SKM-1 (cell line): Measurements from ENCODE around the gene SUGT1.
"Not testable (repeated sequence)": the region's sequence is repeated elsewhere in the genome, so short reads cannot be mapped to it uniquely, and the experiment has no call there.

ENCODE experiments used
- DNase-seq: peaks from one replicate; lab custom pipeline; 2025; ENCODE audit not compliant: unreplicated experiment; lab: John Stamatoyannopoulos, UW

Gene SUGT1

DNA sequence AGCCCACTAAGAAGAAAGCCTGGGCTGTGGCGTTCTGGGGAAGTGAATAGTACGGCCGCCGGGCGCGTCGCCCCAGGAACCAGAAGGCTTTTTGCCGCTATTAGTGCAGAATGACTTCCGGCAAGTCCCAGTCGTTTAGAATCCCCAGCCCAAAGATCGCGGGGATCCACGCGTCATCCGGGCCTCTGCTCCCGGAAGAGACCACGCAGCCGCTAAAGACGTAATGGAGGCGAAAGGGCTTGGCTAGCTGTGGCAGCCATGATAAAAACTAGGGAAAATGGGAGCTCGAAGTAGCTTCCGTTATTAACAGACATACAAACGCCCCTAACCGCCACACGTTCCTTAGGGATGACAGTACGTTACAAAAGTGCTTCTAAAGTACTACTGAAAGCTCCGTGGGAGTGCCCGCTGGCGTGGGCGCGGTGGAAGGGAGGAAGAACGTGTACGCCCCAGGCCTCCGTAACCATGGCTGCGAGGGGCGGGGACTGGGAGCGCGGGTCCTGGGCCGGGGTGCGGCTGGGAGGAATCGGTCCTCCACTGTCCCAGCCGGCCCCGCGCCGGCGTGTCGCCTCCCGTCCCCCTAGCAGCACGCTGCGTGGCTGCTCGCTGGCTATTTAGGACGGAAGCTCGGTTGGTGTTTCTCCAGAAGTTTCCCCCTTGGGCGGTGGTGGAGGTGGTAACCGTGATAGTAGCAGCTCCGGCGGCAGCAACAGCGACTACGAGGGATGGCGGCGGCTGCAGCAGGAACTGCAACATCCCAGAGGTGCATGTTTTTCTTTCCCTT lies at the start of gene SUGT1:
SUGT1 (plus strand) TSS at position 641 of the 784 bp plus-strand sequence; CDS start at position 726, 85 bp downstream.
- peak; percentile 93 for DNase-seq

DNA sequence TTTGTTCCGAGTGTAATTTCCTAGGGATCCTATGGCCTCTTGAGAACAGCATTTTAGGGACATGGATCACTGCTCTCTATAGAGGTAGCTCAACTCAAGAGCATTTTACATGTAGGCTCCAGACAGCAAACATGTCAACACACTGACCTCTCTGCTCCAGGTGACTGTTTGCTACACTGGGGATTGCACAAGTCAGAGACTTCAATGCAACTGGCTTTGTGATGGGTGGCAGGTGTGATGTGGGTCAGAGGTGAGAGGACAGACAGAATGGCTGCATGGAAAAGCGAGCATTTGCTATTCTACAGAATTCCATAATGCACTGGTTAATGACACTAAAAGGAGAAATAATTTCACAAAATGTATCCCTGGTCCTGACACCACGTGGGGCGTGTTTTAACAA lies 49.3 kb upstream of the SUGT1 start:
- not testable (repeated sequence) for DNase-seq

- not testable (repeated sequence) for DNase-seq
These were observed 46.5 kb upstream of the SUGT1 start for GRCh38 chr13:52606126-52606525.

DNA sequence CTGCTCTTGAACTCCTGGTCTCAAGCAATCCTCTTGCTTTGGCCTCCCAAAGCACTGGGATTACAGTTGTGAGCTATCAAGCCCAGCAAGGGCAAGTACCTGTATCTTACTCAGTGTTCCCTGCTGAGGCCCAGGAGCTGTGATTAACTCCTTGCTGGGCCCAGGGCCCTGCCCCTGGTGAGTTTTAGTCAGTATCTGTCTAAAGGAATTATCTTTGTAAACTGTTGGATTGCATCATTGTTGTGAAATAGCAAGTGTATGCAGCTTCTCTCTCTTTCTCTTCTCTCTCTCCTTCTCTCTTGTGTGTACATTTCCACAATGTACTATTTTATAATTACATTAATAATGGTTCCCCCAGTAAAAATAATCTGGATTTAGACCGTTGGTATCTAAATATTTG lies 45.8 kb upstream of the SUGT1 start:
- not testable (repeated sequence) for DNase-seq

- DNase-seq, result not testable (repeated sequence)
These were observed 44.5 kb upstream of the SUGT1 start for GRCh38 chr13:52608184-52608583.

DNA sequence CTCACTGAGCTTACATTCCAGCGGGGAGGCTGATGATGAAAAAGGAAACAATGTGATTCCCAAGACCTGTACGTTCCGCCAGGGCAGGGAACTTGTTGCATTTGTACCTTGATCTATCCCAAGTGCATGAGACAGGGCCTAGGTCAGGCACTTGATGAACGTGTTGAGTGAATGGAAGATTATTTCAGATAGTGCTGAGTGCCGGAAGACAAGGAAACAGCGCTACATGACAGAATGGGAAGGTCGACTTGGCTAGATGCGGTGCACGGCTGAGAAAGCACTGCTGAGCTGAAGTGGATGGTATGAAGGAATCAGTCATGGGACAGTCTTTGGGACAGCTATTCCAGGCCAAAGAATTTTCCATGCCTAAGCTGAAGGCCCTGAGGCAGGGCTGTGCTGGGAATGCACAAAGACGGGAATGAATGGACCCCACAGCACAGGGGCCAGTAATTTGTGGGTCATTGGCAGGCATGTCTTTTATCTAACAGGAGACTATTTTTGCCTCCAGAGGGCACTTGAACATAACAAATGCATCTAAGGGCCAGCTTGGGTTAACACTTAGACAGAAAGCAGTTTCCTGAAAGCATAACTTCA lies 43.5 kb upstream of the SUGT1 start:
- not testable (repeated sequence) for DNase-seq

GRCh38 chr13:52610158-52610557 lies 42.5 kb upstream of the SUGT1 start:
- DNase-seq, result not testable (repeated sequence)

DNA sequence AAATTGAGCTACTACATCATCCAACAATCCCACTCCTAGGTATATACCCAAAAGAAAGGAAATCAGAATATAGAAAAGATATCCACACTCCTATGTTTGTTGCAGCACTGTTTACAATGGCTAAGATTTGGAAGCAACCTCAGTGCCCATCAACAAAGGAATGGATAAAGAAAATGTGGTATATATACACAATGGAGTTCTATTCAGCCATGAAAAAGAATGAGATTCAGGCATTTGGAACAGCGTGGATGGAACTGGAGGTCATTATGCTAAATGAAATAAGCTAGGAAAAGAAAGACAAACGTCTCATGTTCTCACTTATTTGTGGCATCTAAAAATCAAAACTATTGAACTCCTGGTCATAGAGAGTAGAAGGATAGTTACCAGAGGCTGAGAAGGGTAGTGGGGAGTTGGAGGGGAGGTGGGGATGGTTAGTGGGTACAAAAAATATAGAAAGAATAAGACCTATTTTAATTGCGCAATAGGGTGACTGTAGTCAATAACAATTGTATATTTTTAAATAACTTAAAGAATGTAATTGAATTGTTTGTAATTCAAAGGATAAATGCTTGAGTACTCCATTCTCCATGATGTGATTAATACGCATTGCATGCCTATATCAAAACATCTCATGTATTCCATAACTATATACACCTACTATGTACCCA lies 37.4 kb upstream of the SUGT1 start:
- no peak for DNase-seq

DNA sequence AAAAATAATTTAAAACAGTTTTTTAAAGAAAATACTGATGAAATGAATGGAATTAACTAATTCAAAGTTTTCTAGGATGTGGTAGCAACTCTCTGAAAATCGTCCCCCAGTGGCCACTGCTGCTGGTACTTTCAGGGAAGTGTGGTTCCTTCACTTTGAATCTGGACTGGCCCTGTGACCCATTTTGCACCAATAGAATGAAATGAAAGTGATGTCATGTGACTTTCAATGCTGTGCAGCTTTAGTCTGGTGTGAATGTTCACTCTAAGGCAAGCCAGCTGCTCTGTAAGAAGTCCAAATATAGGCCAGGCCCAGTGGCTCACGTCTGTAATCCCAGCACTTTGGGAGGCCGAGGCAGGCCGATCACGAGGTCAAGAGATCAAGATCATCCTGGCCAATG lies 36.8 kb upstream of the SUGT1 start:
- DNase-seq, result no peak

DNA sequence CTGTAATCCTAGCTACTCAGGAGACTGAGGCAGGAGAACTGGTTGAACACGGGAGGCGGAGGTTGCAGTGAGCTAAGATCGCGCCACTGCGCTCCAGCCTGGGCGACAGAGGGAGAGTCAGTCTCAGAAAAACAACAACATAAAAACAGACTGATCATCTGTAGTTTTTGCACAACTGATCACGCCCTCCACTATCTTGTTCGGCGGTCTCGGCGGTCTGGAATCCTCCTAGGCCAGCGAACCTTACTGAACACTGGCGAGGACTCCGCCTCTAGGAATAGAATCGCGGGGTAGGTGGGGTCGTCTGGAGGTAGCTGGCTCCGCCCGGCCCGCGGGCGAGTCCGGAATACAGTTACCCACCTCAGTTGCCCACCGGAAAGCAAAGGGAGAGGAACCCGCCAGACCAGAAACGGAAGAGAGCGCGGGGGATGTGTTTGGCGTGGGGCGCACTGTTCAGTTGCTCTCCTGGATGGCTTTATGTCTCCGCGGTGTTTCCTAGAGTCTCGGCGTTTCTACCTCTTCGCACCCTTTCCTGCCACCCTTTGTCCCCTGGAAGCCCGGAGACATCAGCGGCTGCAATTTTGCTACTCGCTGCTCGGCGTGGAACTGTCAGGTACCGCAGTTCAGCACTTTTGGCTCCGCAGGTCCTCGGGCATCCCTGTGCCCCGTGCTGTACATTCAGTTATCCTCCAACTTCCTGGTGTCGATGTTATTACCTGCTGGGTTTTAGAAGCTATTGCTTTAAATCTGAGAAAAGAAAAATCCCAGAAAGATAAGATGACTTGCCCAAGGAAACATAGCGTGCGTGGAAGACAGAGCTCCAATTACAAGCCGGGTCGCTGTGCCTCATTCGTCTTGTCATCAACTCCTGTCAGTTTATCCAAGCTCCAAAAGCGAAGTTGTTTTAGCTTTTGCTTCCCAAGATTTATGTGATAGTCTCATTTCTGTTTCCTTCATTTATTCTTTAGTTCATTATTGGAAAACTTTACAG lies 35.3 kb upstream of the SUGT1 start:
- DNase-seq, result peak; percentile 87

GRCh38 chr13:52631083-52631690 lies 21.4 kb upstream of the SUGT1 start:
- DNase-seq, result not testable (repeated sequence)

DNA sequence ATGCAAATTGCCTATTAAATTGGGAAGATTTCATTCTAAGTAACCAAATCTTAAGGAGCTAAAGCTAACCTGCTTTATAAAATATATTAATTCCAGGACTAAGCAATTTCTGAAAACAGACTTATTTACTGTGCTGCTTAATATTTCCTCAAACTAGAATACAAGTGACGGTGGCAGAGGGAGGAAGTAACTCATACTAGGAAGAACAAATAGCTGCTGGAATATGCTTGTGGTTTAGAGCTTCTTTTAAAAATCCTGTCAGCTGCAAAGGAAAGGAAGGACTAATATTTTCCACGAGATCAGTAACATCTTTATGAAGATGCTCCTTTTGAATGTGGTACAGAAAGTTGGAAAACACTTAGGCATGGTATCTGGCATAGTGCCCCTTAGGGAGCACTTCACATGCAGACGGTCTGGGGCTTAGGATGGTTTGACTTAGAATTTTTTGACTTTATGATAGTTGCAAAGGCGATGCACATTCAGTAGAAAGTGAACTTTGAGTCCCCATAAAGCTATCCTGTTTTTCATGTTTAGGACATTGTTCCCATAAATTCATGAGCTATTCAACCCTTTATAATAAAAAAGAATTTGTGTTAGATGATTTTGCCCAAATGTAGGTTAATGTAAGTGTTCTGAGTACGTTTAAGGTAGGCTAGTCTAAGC lies 13.8 kb upstream of the SUGT1 start:
- no peak for DNase-seq

- no peak for DNase-seq
These were observed 10.5 kb upstream of the SUGT1 start, which contains the start of gene HNRNPA1L2 for GRCh38 chr13:52642131-52642530. Gene HNRNPA1L2, plus strand, starts transcription at chr13:52642431. Its CDS starts 62 bp downstream, at chr13:52642493.

DNA sequence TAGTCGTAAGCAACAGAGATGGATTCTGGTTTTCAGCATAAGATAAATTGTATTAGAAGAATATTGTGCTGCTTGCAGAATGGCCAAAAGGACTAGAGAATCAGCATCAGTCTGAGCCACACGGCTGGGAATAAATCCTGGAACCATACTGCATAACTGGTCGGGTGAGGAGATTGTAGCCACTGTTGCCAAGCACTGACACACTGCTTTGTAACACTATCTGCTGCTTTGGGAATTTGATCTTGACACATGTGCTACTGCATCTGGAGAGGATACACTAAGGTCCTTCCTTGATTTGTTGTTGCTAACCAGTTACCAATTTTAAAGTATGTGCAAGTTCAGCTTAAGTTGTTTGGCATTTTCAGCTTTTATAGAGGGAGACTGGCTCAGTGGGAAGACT lies 8.5 kb upstream of the SUGT1 start:
- DNase-seq, result no peak

DNA sequence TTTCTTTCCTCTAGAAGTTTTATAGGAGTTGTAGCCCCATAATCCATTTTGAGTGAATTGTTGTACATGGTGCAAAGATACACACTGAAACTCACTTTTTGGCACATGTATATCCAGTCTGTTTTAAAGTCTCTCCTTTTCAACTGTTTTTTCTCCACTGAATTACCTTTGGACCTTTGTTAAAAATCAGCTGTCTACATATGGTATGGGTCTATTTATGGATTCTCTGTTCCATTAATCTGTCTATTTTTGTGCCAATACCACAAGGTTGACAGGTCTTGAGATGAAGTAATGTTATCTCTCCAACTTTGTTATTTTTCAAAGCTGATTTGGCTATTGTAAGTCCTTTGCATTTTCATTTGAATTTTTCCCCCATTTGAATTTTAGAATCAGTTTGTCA lies 5.7 kb upstream of the SUGT1 start:
- no peak for DNase-seq

DNA sequence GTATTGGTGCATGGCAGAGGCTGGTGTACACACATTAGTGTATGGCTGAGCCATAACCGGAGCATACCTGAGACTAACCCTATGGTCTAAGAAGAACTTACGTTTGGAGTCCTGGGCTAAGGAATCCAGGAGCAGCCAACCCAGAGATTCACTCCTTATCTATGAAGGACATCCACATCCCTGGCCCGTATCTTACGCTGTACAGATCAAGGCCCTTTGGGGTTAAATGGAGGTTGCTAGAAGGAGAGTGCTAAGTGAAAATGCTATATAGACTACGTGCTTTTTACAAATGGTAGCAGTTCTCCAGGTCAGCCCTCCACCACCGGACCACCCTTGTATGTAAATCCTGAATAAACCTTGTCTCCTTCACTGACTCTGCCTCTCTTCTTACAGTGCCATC lies 1.9 kb upstream of the SUGT1 start:
- DNase-seq, result no peak

- peak; percentile 74 for DNase-seq
These were observed 790 bp upstream of the SUGT1 start for GRCh38 chr13:52651897-52652195.

- DNase-seq, result no peak
These were observed 306 bp downstream of the SUGT1 start for GRCh38 chr13:52652980-52653303.

GRCh38 chr13:52659340-52659739 lies 6.7 kb downstream of the SUGT1 start:
- no peak for DNase-seq

- DNase-seq, result no peak
These were observed 11.6 kb downstream of the SUGT1 start for GRCh38 chr13:52664272-52664671.
